Measurements from ENCODE around the gene EID2B.

The EID2B gene

GRCh38 chr19:39497996-39498797, 34.5 kb downstream of the EID2B start:
- peak overlapping the region; percentile 65 for H3K27ac ChIP-seq (ENCODE audit: low read depth, low read length, poor library complexity, severe bottlenecking)
- peak overlapping the region; percentile 50 for H3K9ac ChIP-seq (ENCODE audit: low read length)
- TF ChIP-seq EZH2 (IDR thresholded peaks at IDR 0.05; ENCODE audit: borderline replicate concordance, low read length) (no peak), CTCF (IDR thresholded peaks at IDR 0.05; ENCODE audit: low read length) (peak; percentile 43)
- peak overlapping the region; percentile 60 for H3K4me3 ChIP-seq (ENCODE audit: low read depth, low read length, poor library complexity, severe bottlenecking)
- no peak overlapping the region for H2AFZ ChIP-seq (ENCODE audit: low read length)
- H3K9me3 ChIP-seq (ENCODE audit: low read length) = no peaks in the 10 kb centered on the region
- H3F3A ChIP-seq (ENCODE audit: insufficient read depth, low read length) = no peaks in the 10 kb centered on the region
- no peaks in the 10 kb centered on the region for H4K20me1 ChIP-seq (ENCODE audit: insufficient read depth, low read length)
- H3K4me1 ChIP-seq (ENCODE audit: insufficient read depth, low read length, severe bottlenecking) = peaks cover 27% of the 10 kb centered on the region
- no peaks in the 10 kb centered on the region; the same call in none of the 2 replicates for H3K27me3 ChIP-seq (ENCODE audit: insufficient read depth, low read length)
- peak overlapping the region; percentile 84 for H3K4me2 ChIP-seq (ENCODE audit: low read length)
- no peaks in the 10 kb centered on the region for H3K79me2 ChIP-seq (ENCODE audit: insufficient read depth, low read length)
- no peaks in the 10 kb centered on the region for H3K9me2 ChIP-seq (ENCODE audit: low read depth, low read length)
- no peaks in the 10 kb centered on the region; the same call in 1 of the 2 replicates for H3K36me3 ChIP-seq (ENCODE audit: insufficient read depth, low read length)

DNA sequence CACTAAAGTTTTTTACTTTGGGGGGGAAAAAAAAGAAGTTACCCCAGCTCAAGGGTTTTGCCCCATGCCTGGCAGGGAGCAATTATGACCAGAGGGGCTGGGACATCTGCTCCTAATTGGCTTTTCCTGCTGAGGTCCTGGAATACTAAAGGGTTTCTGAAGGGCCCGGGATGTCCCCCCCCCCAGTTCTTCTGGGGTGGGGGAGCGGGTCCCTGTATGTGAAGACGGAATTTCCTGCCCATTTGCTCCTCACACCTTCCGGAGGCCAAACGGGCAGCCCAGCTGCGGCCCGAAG, 35.0 kb downstream of the EID2B start:
- H3K36me3 ChIP-seq (ENCODE audit: insufficient read depth, low read length) = no peaks in the 10 kb centered on the region; the same call in 1 of the 2 replicates
- no peaks in the 10 kb centered on the region for H3K9me3 ChIP-seq (ENCODE audit: low read length)
- TF ChIP-seq CTCF (IDR thresholded peaks at IDR 0.05; ENCODE audit: low read length) = no peak
- no peak for TF ChIP-seq EZH2 (IDR thresholded peaks at IDR 0.05; ENCODE audit: borderline replicate concordance, low read length)
- peaks cover 27% of the 10 kb centered on the region for H3K4me1 ChIP-seq (ENCODE audit: insufficient read depth, low read length, severe bottlenecking)
- no peaks in the 10 kb centered on the region for H4K20me1 ChIP-seq (ENCODE audit: insufficient read depth, low read length)
- peak overlapping the region; percentile 60 for H3K4me3 ChIP-seq (ENCODE audit: low read depth, low read length, poor library complexity, severe bottlenecking)
- H2AFZ ChIP-seq (ENCODE audit: low read length) = no peak overlapping the region
- no peaks in the 10 kb centered on the region; the same call in none of the 2 replicates for H3K27me3 ChIP-seq (ENCODE audit: insufficient read depth, low read length)
- H3K79me2 ChIP-seq (ENCODE audit: insufficient read depth, low read length) = no peaks in the 10 kb centered on the region
- H3K9ac ChIP-seq (ENCODE audit: low read length) = no peak overlapping the region
- H3K4me2 ChIP-seq (ENCODE audit: low read length) = peak overlapping the region; percentile 84
- H3K9me2 ChIP-seq (ENCODE audit: low read depth, low read length) = no peaks in the 10 kb centered on the region
- no peaks in the 10 kb centered on the region for H3F3A ChIP-seq (ENCODE audit: insufficient read depth, low read length)
- peak overlapping the region; percentile 65 for H3K27ac ChIP-seq (ENCODE audit: low read depth, low read length, poor library complexity, severe bottlenecking)

DNA sequence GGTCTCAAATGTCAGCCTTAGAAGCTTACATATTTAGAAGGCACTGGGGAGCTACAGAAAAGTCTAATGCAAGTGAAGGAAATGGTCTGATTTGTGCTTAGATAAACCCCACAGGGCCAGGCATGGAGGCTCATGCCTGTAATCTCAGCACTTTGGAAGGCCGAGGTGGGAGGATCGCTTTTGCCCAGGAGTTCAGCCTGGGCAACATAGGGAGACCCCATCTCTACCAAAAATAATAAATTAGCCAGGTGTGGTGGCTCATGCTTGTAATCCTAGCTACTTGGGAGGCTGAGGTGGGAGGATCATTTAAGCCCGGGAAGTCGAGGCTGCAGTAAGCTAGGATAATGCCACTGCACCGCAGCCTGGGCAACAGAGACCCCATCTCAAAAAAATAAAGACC, 36.6 kb downstream of the EID2B start:
- Histone ChIP-seq H3K27me3 (ENCODE audit: insufficient read depth, low read length) (no peaks in the 10 kb centered on the region; the same call in none of the 2 replicates), H4K20me1 (ENCODE audit: insufficient read depth, low read length) (no peaks in the 10 kb centered on the region), H3K4me1 (ENCODE audit: insufficient read depth, low read length, severe bottlenecking) (peaks cover 23% of the 10 kb centered on the region), H3K79me2 (ENCODE audit: insufficient read depth, low read length) (no peaks in the 10 kb centered on the region), H3K9ac (ENCODE audit: low read length) (no peak overlapping the region), H3K27ac (ENCODE audit: low read depth, low read length, poor library complexity, severe bottlenecking) (no peak overlapping the region), H3K9me2 (ENCODE audit: low read depth, low read length) (no peaks in the 10 kb centered on the region), H3K36me3 (ENCODE audit: insufficient read depth, low read length) (peaks cover 9% of the 10 kb centered on the region), H3F3A (ENCODE audit: insufficient read depth, low read length) (no peaks in the 10 kb centered on the region), H3K4me3 (ENCODE audit: low read depth, low read length, poor library complexity, severe bottlenecking) (no peak overlapping the region), H3K9me3 (ENCODE audit: low read length) (no peaks in the 10 kb centered on the region), H3K4me2 (ENCODE audit: low read length) (no peak overlapping the region), H2AFZ (ENCODE audit: low read length) (no peak overlapping the region)
- TF ChIP-seq EZH2 (IDR thresholded peaks at IDR 0.05; ENCODE audit: borderline replicate concordance, low read length) (no peak), CTCF (IDR thresholded peaks at IDR 0.05; ENCODE audit: low read length) (no peak)
